Adrenal gland (tissue), 5 donors: ENCODE measurements around the gene LBHD2.

Source experiments
- POLR2A ChIP-seq, 2 donors: fragments of 450-650 bp; IDR thresholded peaks; one replicate each; pipeline ENCODE4 v1.6.1; 2017; ENCODE audit warnings: antibody characterized with exemption in 2 of 2, mild to moderate bottlenecking in 2 of 2, moderate library complexity in 1 of 2
- TF ChIP-seq, protein P1 (sequence below), 6 experiments: fragments of 450-650 bp in 4 of 6; fragments of 200-600 bp in 2 of 6; sonication (generic) in 1 of 6; IDR thresholded peaks; 1 replicate in 5 of 6; 2 replicates in 1 of 6; pipeline versions ENCODE4 v1.5.1 to v1.8.0; 2016 to 2021; ENCODE audit warnings: antibody characterized with exemption in 6 of 6, mild to moderate bottlenecking in 2 of 6, moderate library complexity in 1 of 6
- donor health status: DM: no; HTN: no; CAD: no.

DNA sequence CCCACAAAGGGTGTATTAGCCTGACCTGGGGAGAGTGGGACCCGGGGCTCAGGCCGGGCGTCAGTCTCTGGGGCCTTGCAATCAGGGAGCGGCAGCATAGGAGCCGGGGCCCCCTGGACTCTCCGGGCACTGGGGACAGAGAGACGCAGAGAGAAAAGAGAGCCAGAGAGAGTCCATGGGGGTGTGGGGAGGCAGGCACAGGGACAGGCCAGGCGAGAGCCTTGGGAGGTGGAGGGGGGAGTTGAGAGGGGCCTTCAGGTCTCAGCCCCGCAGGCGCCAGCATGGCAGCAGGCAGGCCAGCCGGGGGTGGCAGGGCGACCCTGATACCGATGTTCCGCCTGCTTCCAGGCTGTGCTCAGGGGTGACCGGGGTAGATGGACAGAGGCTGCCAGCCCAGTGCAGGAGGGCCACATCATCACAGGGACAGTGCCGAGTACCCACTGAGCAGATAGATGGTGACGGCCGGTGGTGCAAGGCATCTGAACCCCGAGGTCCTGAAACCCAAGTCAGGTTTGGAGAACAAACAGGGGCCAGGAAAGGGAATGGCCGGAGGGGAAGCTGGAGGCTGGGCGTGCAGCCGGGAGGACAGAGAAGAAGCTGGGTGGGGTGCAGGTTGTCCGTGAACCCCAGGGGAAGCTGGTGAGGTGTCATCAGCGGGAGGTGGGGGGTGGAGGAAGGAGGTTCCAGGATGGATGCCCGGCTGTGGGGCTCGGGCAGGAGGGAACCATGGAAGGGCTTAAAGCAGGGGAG is 13.4 kb downstream of the LBHD2 start:
- TF ChIP-seq, protein P1, sequence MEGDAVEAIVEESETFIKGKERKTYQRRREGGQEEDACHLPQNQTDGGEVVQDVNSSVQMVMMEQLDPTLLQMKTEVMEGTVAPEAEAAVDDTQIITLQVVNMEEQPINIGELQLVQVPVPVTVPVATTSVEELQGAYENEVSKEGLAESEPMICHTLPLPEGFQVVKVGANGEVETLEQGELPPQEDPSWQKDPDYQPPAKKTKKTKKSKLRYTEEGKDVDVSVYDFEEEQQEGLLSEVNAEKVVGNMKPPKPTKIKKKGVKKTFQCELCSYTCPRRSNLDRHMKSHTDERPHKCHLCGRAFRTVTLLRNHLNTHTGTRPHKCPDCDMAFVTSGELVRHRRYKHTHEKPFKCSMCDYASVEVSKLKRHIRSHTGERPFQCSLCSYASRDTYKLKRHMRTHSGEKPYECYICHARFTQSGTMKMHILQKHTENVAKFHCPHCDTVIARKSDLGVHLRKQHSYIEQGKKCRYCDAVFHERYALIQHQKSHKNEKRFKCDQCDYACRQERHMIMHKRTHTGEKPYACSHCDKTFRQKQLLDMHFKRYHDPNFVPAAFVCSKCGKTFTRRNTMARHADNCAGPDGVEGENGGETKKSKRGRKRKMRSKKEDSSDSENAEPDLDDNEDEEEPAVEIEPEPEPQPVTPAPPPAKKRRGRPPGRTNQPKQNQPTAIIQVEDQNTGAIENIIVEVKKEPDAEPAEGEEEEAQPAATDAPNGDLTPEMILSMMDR (IDR thresholded peaks at IDR 0.05): no peak
- TF ChIP-seq POLR2A (IDR thresholded peaks at IDR 0.05): no peak
